Measurements from ENCODE around the gene ARHGAP5.

DNA sequence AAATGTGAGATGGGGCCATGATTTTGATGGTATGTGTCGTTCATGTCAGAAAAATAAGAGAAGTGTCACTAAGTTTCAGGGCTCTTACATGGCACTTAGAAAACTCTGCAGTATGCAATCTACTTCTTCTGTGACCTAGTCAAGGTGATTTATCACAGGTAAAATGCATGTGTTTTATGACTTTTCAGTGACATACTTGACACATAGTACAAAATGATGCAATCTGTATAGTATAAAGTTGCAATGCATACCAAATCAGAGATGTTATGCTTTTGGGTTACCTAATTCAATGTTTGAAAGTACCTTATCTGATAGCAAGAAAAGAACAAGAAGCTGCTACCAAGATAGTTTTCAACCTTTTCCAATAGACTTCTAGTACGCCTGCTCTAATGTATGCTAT lies 21.9 kb upstream of the ARHGAP5 start:
- TF ChIP-seq CTCF (IDR thresholded peaks at IDR 0.05; ENCODE audit: extremely low read depth in 1 of 2, insufficient read depth in 1 of 2, low read depth in 1 of 2, low read length in 2 of 2) = no peak
- no peak for TF ChIP-seq POLR2A (IDR thresholded peaks at IDR 0.05; ENCODE audit: low read depth, low read length)
- TF ChIP-seq EZH2 (IDR thresholded peaks at IDR 0.05; ENCODE audit: borderline replicate concordance, low read depth, low read length, severe bottlenecking) = no peak
- TF ChIP-seq POLR2AphosphoS5 (IDR thresholded peaks at IDR 0.05; ENCODE audit: insufficient read depth, low read depth, low read length) = no peak
